T-helper 1 cell treated with Interleukin-12 subunit alpha and Interleukin-12 subunit beta and Interleukin-4 antibody, amounts not matched to agents 30 ng/mL and 1 ng/mL, for 36 hours (primary cell): ENCODE measurements around the gene HAUS1. TPM values are rescaled to one million over a fixed set of nuclear protein-coding genes. Genes with fewer than 3 reads are reported as not detected.

ENCODE experiments used
- intact Hi-C: fragments of 100-400 bp; cut with micrococcal nuclease; formaldehyde crosslinking; loops from one replicate; pipeline ENCODE4 v1.15.1; 2024
- total RNA-seq: library from RNA; stranded (reverse); gene quantifications from 2 replicates; pipeline ENCODE4 v1.2.3, GENCODE V29; 2022

The HAUS1 gene
- 39.5 and 39.8 TPM in 2 replicates for total RNA-seq

DNA sequence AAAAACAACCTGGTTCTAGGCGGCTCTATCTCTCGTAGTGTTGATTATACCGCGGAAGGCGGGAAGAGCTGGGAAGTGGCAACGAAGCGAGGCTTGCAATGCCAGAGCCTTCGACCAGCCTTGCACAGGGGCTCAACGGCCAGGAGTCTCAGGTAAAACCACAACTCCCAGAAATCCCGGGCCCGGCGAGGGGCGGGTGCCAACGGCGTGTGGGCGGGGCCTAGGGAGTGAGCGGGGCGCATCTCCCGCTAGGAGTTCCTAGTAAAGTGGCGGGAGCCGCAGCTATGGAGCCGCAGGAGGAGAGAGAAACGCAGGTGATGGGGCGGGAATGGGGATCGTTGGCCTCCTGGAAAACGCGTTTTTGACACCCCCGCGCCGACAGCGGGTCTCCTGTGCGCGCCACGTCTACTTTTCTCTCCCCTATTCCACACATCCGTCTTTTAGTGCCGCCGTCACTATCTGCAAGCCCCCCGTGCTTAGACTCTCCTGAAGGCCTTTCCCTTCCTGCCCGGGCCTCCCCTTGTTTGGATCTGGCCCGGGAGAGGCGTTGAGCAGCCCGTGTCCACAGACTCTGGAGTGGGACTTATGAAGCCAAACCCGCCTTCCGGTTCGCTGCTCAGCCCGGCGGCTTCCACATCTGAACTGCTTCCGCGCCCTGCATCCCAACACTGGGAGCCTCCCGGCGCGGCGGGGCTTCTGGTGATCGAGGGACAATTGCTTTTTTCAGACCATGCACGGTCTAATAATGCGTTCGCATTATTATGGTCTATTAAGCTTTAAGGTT, at the start of gene HAUS1:
Gene HAUS1, plus strand, starts transcription at position 258 of the 784 bp plus-strand sequence. Its CDS starts 27 bp downstream, at position 285.
- intact Hi-C loops, result loop anchor here (1.0 to 10.0 kb wide), 8 partner anchors 44 to 1046 kb away; partner anchors contain the start of genes EPG5, HDHD2, KATNAL2 and PIAS2

DNA sequence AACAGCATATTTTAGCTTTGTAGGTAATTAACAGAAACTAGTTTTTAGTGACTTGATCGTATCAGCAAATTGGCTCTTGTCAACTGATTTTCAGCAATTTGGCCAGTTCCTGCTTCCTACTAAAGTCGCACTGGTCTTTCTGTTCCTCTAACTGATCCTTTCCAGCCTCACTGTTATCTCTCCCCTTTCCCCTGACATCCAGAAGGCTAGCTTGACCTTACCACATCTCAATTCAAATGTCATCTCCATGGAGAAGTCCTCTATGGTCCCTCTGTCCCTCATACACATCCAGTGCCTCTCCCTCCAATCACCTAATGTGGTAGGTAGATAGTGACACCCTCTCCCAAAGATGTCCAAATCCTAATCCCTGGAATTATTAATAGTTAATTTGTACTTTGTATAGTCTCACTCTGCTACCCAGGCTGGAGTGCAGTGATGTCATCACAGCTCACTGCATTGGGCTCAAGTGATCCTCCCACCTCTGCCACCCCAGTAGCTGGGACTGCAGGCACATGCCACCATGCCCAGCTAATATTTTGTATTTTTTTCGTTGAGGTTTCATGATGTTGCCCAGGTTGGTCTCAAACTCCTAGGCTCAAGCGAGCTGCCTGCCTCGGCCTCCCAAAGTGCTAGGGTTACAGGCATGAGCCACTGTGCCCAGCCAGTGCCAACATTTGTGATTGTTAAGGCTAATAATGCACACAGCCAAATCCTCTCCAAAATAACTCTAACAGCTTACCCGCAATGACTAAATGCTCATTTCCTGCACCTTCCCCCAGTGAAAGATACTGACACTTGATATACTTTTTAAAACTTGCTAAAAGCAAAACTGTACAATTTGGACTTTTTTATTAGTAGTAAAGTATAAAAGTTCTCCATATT, 49.0 kb upstream of the HAUS1 start:
- intact Hi-C loops, result loop anchor here (2.0 kb wide), 2 partner anchors 14 to 16 kb away; no protein-coding TSS in a partner anchor

DNA sequence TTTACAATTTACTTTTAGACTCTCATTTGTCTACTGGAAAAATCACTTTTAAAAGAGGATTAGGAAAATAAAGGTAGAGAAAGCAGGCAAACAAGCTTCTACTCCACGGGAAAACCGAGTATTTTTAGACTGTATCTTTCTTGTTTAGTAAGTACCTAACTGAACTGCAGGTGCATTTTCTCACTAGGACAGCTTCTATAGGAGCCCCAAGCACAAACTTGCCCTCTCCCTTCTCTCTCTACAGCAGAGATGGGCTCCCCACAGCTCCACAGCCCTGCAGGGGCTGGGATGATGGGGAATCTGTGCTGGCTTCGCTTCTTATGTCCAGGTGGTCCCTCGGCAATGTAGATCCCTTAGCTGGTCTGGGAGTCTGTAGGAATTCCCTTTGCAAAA, 48.4 kb upstream of the HAUS1 start:
- intact Hi-C loops, result loop anchor here (2.0 kb wide), 2 partner anchors 15 kb away; no protein-coding TSS in a partner anchor

- intact Hi-C loops, result no loop called here
Measured at GRCh38 chr18:46060359-46060841, 43.8 kb upstream of the HAUS1 start.

DNA sequence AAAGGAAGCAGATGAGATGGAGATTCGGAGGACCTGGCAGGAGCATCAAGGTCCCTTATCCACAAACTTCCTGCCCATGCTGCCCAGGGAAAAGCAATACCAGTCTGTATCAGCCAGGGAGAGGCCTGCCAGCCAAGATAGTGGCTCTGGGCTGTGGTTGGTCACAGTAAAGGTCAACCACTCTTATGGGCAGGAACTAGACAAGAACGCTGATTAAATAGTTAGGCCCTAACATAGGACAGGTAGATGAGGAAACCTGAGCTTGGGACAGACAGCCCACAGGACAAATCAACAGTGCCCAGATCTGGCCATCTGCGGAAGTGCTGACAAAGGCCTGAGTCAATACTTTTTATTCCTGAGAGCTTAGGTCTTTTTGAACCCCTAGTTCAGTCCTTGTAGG, 42.8 kb upstream of the HAUS1 start:
- intact Hi-C loops, result no loop called here

GRCh38 chr18:46061796-46062195, 42.4 kb upstream of the HAUS1 start:
- intact Hi-C loops, result no loop called here

- intact Hi-C loops, result no loop called here
Measured at GRCh38 chr18:46062781-46063180, 41.4 kb upstream of the HAUS1 start.

- intact Hi-C loops, result no loop called here
Measured at GRCh38 chr18:46067438-46068007, 36.7 kb upstream of the HAUS1 start.

GRCh38 chr18:46068763-46069162, 35.4 kb upstream of the HAUS1 start:
- intact Hi-C loops, result no loop called here

GRCh38 chr18:46069524-46069923, 34.7 kb upstream of the HAUS1 start:
- intact Hi-C loops, result no loop called here

GRCh38 chr18:46070232-46070631, 34.0 kb upstream of the HAUS1 start:
- intact Hi-C loops, result loop anchor here (2.0 kb wide), 1 partner anchor 15 kb away; no protein-coding TSS in a partner anchor

DNA sequence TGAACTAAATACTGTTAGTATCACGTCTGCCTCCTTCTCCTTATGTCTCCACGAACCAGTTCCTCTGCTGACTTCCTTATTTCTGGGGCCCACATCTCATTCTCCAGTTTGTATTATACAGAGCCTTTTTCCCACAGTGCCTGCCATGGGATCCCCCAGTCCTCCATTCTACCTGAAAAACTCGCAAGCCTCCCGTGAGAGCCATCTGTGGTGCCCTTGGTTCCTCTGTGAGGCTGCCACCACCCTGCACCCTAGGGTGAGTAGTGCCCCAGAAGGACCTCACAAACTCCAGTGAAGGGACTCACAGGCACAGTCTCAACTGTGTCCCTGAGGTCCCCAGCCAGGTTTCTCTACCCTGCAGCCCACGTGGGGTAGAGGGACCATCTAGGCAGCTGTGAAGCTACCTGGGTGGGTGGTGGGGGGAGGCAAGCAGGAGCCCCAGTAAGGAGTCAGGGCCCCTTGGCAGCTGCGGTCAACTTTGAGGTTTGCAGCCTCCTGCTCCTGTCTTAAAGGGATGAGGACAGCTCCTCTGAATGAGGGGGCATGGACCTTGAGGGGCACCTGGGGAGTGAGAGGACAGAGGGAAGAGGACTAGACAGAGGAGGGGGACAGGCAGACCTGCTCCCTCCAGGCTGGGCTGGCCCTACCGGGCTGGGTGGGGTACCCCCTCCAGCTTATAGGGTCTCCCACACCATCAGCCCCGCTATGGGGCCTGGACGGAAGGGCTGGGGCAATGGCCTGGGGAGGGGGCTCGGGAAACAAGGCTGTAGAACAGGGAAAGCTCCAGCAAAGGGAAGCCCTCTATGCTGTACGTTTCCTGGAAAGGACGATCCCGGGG, 33.2 kb upstream of the HAUS1 start:
- intact Hi-C loops, result loop anchor here (1.0 to 2.0 kb wide), 2 partner anchors 16 to 29 kb away; no protein-coding TSS in a partner anchor

GRCh38 chr18:46071653-46072375, 32.4 kb upstream of the HAUS1 start, which contains the start of gene PSTPIP2:
PSTPIP2 (minus strand) TSS chr18:46072260; CDS start chr18:46072188, 72 bp downstream.
- intact Hi-C loops, result loop anchor here (1.0 to 2.0 kb wide), 4 partner anchors 17 to 191 kb away; partner anchors contain the start of gene ATP5F1A

DNA sequence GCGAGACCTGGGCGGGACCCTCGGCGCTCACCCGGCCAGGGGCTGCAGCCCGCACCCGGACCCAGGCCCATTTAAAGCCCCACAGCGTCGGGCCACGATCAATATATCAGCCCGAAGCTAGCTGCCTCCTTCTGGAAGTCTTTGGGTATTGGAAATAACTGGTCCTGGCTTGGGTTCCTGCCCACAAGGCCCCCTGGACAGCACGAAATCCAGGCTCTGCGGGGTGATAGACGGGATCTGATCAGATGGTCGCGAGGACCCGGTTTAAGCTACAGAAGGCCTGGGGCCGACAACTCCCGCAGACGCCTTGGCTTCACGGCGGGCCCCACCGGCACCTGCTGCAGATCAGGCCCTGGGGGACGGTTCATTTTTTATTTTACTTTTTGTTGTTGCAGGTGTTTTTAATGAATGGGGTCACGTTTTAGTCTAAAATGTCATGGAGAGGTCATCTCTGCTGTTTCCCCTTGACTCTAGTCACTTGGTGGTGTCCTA, 31.8 kb upstream of the HAUS1 start:
- intact Hi-C loops, result loop anchor here (2.0 kb wide), 2 partner anchors 26 to 192 kb away; partner anchors contain the start of gene ATP5F1A

- intact Hi-C loops, result loop anchor here (1.0 to 2.0 kb wide), 13 partner anchors 26 to 452 kb away; partner anchors contain the start of genes ATP5F1A and EPG5
Measured at GRCh38 chr18:46072959-46073358, 31.2 kb upstream of the HAUS1 start.

GRCh38 chr18:46073474-46074331, 30.5 kb upstream of the HAUS1 start:
- intact Hi-C loops, result loop anchor here (1.0 to 2.0 kb wide), 13 partner anchors 25 to 452 kb away; partner anchors contain the start of genes ATP5F1A and EPG5

GRCh38 chr18:46079336-46079735, 24.8 kb upstream of the HAUS1 start:
- intact Hi-C loops, result no loop called here

GRCh38 chr18:46080156-46080555, 24.0 kb upstream of the HAUS1 start:
- intact Hi-C loops, result no loop called here
